Osteocyte (in vitro differentiated cells): ENCODE measurements around the gene DNAJC9. TPM values are rescaled to one million over a fixed set of nuclear protein-coding genes. Genes with fewer than 3 reads are reported as not detected.

Source experiments
- DNase-seq: peaks from one replicate; pipeline ENCODE4 v3.0.0; 2021; ENCODE audit warnings: mixed read lengths; ENCODE audit not compliant: unreplicated experiment; ENCODE audit errors: extremely low spot score
- H3K27ac Mint-ChIP-seq: one replicate; pipeline ENCODE4 v1.8.0; 2021; ENCODE audit warnings: mild to moderate bottlenecking, mixed read lengths; ENCODE audit not compliant: unreplicated experiment
- H3K27me3 Mint-ChIP-seq: one replicate; pipeline ENCODE4 v1.8.0; 2021; ENCODE audit warnings: mixed read lengths; ENCODE audit not compliant: unreplicated experiment
- H3K36me3 Mint-ChIP-seq: one replicate; pipeline ENCODE4 v1.8.0; 2021; ENCODE audit warnings: mixed read lengths; ENCODE audit not compliant: unreplicated experiment
- H3K4me1 Mint-ChIP-seq: one replicate; pipeline ENCODE4 v1.8.0; 2021; ENCODE audit warnings: mixed read lengths; ENCODE audit not compliant: unreplicated experiment
- H3K4me3 Mint-ChIP-seq: one replicate; pipeline ENCODE4 v1.8.0; 2021; ENCODE audit warnings: mild to moderate bottlenecking, moderate library complexity, mixed read lengths; ENCODE audit not compliant: unreplicated experiment
- H3K9me3 Mint-ChIP-seq: one replicate; pipeline ENCODE4 v1.8.0; 2021; ENCODE audit warnings: mixed read lengths; ENCODE audit not compliant: unreplicated experiment
- total RNA-seq: library from RNA; stranded (reverse); gene quantifications from 2 replicates; pipeline ENCODE4 v1.2.1, GENCODE V29; 2021
- TF ChIP-seq, protein P1 (sequence below): fragments of 200-600 bp; sonication (generic); IDR thresholded peaks from 2 replicates; pipeline ENCODE4 v1.5.0; 2021; ENCODE audit warnings: antibody characterized with exemption, mild to moderate bottlenecking, moderate library complexity

The DNAJC9 gene
- total RNA-seq, 1 donor from 2014 or later = 19.3 TPM

DNA sequence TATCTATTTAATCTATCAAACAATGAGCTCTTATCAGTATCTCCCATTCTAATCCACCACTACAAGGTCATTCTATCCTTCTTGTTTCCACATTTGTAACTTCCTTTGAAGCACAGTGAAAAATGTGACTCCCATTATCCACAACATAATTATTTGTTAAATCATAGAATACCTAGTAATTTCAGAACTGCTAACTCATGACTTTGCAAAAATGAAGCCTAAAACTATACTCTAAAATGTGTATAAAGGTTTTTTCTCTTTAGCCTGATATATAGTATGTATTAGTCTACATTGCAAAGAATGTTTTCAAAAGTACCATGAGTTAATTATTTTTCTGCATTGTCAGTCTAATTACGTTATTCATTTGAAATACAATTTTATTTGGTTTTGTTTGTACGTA is 17.4 kb upstream of the DNAJC9 start:
- TF ChIP-seq, protein P1, sequence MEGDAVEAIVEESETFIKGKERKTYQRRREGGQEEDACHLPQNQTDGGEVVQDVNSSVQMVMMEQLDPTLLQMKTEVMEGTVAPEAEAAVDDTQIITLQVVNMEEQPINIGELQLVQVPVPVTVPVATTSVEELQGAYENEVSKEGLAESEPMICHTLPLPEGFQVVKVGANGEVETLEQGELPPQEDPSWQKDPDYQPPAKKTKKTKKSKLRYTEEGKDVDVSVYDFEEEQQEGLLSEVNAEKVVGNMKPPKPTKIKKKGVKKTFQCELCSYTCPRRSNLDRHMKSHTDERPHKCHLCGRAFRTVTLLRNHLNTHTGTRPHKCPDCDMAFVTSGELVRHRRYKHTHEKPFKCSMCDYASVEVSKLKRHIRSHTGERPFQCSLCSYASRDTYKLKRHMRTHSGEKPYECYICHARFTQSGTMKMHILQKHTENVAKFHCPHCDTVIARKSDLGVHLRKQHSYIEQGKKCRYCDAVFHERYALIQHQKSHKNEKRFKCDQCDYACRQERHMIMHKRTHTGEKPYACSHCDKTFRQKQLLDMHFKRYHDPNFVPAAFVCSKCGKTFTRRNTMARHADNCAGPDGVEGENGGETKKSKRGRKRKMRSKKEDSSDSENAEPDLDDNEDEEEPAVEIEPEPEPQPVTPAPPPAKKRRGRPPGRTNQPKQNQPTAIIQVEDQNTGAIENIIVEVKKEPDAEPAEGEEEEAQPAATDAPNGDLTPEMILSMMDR = no peak
- no peak for DNase-seq
- no peak overlapping the region for H3K4me3 Mint-ChIP-seq
- no peaks in the 10 kb centered on the region for H3K36me3 Mint-ChIP-seq
- peaks cover 10% of the 10 kb centered on the region for H3K4me1 Mint-ChIP-seq
- H3K9me3 Mint-ChIP-seq = no peaks in the 10 kb centered on the region
- peaks cover 39% of the 10 kb centered on the region for H3K27me3 Mint-ChIP-seq
- no peak overlapping the region for H3K27ac Mint-ChIP-seq

DNA sequence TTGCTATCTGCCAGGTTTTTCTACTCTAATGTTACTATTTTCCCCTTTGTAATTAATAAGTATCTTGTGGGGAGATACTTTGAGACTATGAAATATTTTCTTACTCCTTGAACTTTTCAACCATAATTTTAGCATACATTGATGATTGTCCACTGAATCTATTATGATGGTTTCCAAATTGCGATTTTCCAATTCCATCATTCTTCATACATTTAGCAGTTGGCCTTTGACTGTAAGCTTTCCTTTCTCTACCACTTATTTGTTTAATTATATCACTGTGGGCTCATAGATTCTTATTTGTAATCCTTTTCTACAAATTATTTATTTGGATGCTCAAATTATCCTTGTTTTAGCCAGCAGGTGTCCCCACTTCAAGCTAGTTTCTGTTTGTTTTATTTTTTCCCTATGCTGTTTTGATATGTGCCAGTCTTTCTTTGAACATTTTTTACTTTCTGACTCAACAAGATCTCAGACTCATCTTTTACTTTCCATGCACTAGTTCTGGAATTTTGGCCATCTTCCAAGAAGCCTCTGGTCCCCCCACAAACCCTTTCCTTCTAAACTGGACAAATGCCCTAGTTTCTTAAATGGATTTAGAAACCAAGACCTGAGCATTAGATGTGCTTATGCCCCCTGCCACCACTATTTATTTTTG is 16.8 kb upstream of the DNAJC9 start:
- Mint-ChIP-seq H3K27me3 (peaks cover 33% of the 10 kb centered on the region), H3K9me3 (peaks cover 4% of the 10 kb centered on the region), H3K4me1 (peaks cover 10% of the 10 kb centered on the region), H3K4me3 (no peak overlapping the region), H3K36me3 (no peaks in the 10 kb centered on the region), H3K27ac (no peak overlapping the region)
- DNase-seq = no peak
- TF ChIP-seq, protein P1 = peak; percentile 62

DNA sequence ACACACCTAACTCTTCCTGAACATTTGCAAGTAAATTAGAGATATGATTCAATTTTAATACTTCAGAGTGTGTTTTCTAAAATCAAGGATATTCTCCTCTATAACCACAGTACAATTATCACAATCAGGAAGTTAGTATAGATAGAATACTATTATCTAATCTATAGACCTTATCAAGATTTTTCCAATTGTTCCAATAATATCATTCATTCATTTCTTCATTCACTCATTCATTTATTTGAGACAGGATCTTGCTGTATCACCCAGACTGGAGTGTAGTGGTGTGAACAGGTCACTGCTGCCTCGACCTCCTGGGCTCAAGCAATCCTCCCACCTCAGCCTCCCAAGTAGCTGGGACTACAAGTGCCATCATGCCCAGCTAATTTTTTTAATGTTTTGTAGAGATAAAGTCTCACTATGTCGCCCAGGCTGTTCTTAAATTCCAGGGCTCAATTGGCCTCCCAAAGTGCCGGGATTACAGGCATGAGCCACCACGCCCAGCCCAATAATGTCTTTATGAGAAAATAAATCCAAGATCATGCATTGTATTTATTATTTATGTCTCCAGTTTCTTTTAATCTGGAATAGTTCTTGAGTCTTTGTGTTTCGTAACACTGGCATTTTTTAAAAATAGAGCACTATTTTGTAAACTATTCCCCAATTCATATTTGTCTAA is 16.0 kb upstream of the DNAJC9 start:
- Mint-ChIP-seq H3K4me3 (no peak overlapping the region), H3K9me3 (peaks cover 10% of the 10 kb centered on the region), H3K36me3 (no peaks in the 10 kb centered on the region), H3K4me1 (peaks cover 10% of the 10 kb centered on the region), H3K27me3 (peaks cover 25% of the 10 kb centered on the region), H3K27ac (no peak overlapping the region)
- DNase-seq = no peak
- TF ChIP-seq, protein P1 = no peak

DNA sequence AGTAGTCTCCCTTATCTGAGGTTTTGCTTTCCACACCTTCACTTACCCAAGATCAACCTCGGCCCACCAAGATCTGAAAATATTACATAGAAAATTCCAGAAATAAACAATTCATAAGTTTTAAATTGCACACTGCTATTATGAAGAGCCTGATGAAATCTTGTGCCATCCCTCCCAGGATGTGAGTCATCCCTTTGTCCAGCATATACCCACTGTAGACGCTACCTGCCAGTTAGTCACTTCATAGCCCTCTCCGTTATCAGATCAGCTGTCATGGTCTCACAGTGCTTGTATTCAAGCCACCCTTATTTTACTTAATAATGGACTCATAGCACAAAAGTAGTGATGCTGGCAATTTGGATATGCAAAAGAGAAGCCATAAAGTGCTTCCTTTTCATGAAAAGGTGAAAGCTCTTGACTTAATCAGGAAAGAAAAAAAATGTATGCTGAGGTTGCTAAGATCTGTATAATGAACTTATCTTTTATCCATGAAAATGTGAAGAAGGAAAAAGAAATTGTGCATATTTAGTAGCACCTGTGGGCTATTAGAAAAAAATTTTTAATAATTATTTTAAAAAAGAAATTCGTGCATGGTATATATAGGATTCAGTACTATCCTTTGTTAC is 15.2 kb upstream of the DNAJC9 start:
- H3K27ac Mint-ChIP-seq = no peak overlapping the region

More for the DNA sequence above, 15.2 kb upstream of the DNAJC9 start:
- peaks cover 10% of the 10 kb centered on the region for H3K4me1 Mint-ChIP-seq
- H3K27me3 Mint-ChIP-seq = peaks cover 17% of the 10 kb centered on the region
- H3K9me3 Mint-ChIP-seq = peaks cover 10% of the 10 kb centered on the region
- no peaks in the 10 kb centered on the region for H3K36me3 Mint-ChIP-seq
- no peak overlapping the region for H3K4me3 Mint-ChIP-seq
- TF ChIP-seq, protein P1 = no peak
- DNase-seq = no peak
